Left ventricle myocardium inferior (tissue), 1 donor: ENCODE results near the gene RANBP1. TPM values are rescaled to one million over a fixed set of nuclear protein-coding genes. Genes with fewer than 3 reads are reported as not detected.

ENCODE experiments used
- DNase-seq: peaks from one replicate; pipeline ENCODE4 v3.0.0-alpha.2; 2020
- H3K27ac ChIP-seq: fragments of 200-600 bp; replicated peaks from 2 replicates; pipeline ENCODE4 v1.8.0; 2021
- H3K27me3 ChIP-seq: fragments of 200-600 bp; 2 replicates; pipeline ENCODE4 v1.8.0; 2021; ENCODE audit warnings: low read depth
- H3K36me3 ChIP-seq: fragments of 200-600 bp; 2 replicates; pipeline ENCODE4 v1.8.0; 2021
- H3K4me1 ChIP-seq: fragments of 200-600 bp; 2 replicates; pipeline ENCODE4 v1.8.0; 2021
- H3K4me3 ChIP-seq: fragments of 200-600 bp; 2 replicates; pipeline ENCODE4 v1.8.0; 2021; ENCODE audit warnings: mild to moderate bottlenecking, moderate library complexity
- H3K9me3 ChIP-seq: fragments of 200-600 bp; replicated peaks from 2 replicates; pipeline ENCODE4 v1.8.0; 2021
- intact Hi-C: fragments of 100-400 bp; cut with micrococcal nuclease; formaldehyde crosslinking; loops from one replicate; pipeline ENCODE4 v1.11.0; 2022
- total RNA-seq: library from RNA; stranded (reverse); fragmentation: NEBNext Ultra II Directional; extraction: Animal tissue kit (Norgen Biotek cat#: 25700); gene quantifications from one replicate; pipeline ENCODE4 v1.2.1, GENCODE V29; 2021
- TF ChIP-seq, protein P1 (sequence below): fragments of 200-600 bp; IDR thresholded peaks from 2 replicates; pipeline ENCODE4 v1.8.0; 2021; ENCODE audit warnings: antibody characterized with exemption, mild to moderate bottlenecking, borderline replicate concordance
- donor health status: DM: no; HTN: yes; CAD: no; lungs with severe emphysema.

RANBP1 gene
- total RNA-seq, 1 donor from 2014 or later = 39.6 TPM

DNA sequence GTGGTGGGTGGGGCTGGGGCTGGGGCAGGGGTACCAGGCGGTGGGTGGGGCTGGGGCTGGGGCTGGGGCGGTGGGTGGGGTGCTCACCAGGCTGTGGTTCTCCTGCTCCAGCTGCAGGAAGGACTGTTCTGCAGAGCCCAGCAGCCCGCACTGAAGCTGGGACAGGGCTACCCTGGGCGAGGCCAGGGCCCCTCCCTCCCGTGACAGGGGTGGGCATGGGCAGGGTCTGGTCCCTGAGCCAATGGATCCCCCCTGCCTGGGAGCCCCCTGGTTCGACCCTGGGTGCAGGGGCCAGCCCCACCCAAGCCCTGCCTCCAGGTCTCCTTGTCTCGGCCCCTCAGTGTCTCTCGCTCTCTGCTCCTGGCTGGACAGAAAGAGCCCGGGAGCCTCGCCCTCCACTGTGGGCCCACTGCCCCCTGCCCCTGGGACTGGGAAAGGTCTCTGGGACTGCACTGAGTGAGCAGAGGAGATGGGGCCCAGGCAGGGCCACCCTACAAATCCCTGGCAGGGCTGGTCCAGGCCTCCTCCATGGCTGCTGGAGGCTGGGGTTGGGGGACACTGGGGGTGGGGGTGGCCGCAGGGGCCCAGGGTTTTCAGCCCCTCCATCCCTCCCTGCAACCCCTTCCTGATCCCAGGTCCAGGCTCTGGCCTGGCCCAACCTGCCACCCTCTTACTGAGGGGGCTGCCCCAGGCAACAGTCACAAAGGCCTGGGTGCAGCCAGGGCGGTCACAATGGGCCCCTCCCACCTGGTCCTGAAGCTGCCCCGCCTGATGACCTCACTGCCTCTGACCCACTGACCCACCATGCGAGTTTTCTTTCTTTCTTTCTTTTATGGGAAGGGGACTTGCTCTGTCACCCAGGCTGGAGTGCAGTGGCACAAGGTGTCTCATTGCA lies 34.7 kb downstream of the RANBP1 start, which contains the start of gene CCDC188:
Gene CCDC188 (minus strand): TSS at position 675 of the 895 bp plus-strand sequence. CDS start 69 bp downstream, at position 606.
- DNase-seq = no peak
- Histone ChIP-seq H3K4me1 (no peaks in the 10 kb centered on the region), H3K4me3 (no peak within 1 kb of the TSS), H3K9me3 (no peaks in the 10 kb centered on the region), H3K36me3 (peaks cover 3% of the 10 kb centered on the region), H3K27me3 (peaks cover 14% of the 10 kb centered on the region), H3K27ac (no peak within 1 kb of the TSS)
- intact Hi-C loops = no loop called here
- TF ChIP-seq, protein P1, sequence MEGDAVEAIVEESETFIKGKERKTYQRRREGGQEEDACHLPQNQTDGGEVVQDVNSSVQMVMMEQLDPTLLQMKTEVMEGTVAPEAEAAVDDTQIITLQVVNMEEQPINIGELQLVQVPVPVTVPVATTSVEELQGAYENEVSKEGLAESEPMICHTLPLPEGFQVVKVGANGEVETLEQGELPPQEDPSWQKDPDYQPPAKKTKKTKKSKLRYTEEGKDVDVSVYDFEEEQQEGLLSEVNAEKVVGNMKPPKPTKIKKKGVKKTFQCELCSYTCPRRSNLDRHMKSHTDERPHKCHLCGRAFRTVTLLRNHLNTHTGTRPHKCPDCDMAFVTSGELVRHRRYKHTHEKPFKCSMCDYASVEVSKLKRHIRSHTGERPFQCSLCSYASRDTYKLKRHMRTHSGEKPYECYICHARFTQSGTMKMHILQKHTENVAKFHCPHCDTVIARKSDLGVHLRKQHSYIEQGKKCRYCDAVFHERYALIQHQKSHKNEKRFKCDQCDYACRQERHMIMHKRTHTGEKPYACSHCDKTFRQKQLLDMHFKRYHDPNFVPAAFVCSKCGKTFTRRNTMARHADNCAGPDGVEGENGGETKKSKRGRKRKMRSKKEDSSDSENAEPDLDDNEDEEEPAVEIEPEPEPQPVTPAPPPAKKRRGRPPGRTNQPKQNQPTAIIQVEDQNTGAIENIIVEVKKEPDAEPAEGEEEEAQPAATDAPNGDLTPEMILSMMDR = no peak

DNA sequence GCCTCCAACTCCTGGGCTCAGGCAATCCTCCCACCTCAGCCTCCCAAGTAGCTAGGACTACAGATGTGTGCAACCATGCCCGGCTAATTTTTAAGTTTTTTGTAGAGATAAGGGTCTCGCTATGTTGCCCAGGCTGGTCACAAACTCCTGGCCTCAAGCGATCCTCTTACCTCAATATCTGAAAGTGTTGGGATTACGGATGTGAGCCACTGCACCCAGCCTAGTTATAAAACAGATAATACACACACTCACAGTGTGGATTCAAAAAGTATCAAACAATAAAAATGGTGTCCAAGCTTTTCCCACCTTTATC lies 35.3 kb downstream of the RANBP1 start:
- intact Hi-C loops = no loop called here
- Histone ChIP-seq H3K4me3 (no peak overlapping the region), H3K27ac (no peak overlapping the region), H3K27me3 (peaks cover 16% of the 10 kb centered on the region), H3K36me3 (no peaks in the 10 kb centered on the region), H3K9me3 (no peaks in the 10 kb centered on the region), H3K4me1 (no peaks in the 10 kb centered on the region)
- TF ChIP-seq, protein P1 = no peak
- no peak for DNase-seq

DNA sequence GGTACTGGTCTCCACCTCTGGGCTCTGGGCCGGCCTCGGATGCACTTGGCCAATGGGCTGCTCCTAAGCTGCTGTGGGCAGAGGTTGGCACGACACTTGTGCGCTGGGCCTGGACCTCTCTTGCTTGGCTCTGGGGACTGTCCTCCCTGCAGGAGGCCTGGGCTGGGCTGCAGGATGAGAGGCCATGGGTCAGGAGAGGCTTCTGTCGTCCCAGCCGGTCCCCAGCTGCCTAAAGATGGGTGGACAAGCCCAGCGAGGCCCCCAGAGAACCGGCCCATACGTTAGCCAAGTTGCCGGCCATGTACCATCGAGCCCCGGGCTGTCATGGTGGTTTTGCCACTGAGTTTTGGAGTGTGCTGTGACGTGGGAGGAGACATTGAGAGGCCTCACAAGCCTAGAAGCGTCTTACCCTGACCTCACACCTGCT lies 36.6 kb downstream of the RANBP1 start:
- Histone ChIP-seq H3K27ac (no peak overlapping the region), H3K4me1 (peaks cover 3% of the 10 kb centered on the region), H3K27me3 (peaks cover 21% of the 10 kb centered on the region), H3K36me3 (no peaks in the 10 kb centered on the region), H3K9me3 (no peaks in the 10 kb centered on the region), H3K4me3 (no peak overlapping the region)
- intact Hi-C loops = no loop called here
- no peak for DNase-seq
- TF ChIP-seq, protein P1 = no peak

GRCh38 chr22:20153945-20154344 lies 38.0 kb downstream of the RANBP1 start:
- Histone ChIP-seq H3K4me3 (no peak overlapping the region), H3K9me3 (no peaks in the 10 kb centered on the region), H3K27me3 (peaks cover 25% of the 10 kb centered on the region), H3K4me1 (peaks cover 3% of the 10 kb centered on the region), H3K36me3 (no peaks in the 10 kb centered on the region), H3K27ac (no peak overlapping the region)
- no peak for DNase-seq
- intact Hi-C loops = no loop called here
- TF ChIP-seq, protein P1 = no peak

DNA sequence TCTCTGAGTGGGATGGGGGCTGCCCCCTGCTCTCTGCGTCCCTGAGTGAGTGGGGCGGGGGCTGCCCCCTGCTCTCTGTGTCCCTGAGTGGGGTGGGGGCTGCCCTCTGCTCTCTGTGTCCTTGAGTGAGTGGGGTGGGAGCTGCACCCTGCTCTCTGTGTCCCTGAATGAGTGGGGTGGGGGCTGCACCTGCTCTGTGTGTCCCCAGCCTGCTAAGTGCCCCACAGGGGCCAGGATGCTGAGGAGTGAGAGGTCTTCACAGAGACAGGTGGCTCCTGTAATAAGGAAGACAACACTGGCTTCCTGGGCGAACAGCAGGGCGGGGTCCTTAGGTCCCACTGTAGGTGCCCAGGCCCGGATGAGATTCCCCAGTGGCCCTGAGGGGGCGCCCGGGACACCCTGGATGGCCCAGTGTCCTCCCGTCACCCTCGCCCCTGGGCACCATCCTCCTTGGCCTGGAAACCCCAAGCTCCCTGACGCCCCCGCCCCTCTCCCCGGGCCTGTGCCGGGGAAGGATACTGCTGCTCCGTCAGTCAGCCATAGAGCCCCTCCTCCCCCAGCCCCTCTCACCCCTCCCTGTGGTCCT lies 38.8 kb downstream of the RANBP1 start:
- TF ChIP-seq, protein P1 = no peak

More for the DNA sequence above, 38.8 kb downstream of the RANBP1 start:
- H3K27ac ChIP-seq = peak overlapping the region; percentile 19
- peaks cover 3% of the 10 kb centered on the region for H3K4me1 ChIP-seq
- H3K27me3 ChIP-seq = peaks cover 25% of the 10 kb centered on the region
- intact Hi-C loops = loop anchor here (5.0 kb wide), 1 partner anchor 133 kb away; no protein-coding TSS in a partner anchor
- DNase-seq = no peak
- no peaks in the 10 kb centered on the region for H3K9me3 ChIP-seq
- H3K36me3 ChIP-seq = no peaks in the 10 kb centered on the region
- H3K4me3 ChIP-seq = peak overlapping the region; percentile 56
